HUES64 (cell line): ENCODE measurements around the gene PPT1.

ENCODE experiments used
- H3K27ac ChIP-seq: 2 replicates; pipeline ENCODE4 v1.7.0; 2013; ENCODE audit warnings: low read depth, low read length, inconsistent platforms
- H3K27me3 ChIP-seq: 2 replicates; pipeline ENCODE4 v1.6.1; 2013; ENCODE audit warnings: mild to moderate bottlenecking, low read length; ENCODE audit not compliant: insufficient read depth
- H3K36me3 ChIP-seq: 2 replicates; pipeline ENCODE4 v1.6.1; 2013; ENCODE audit warnings: mild to moderate bottlenecking, low read length; ENCODE audit not compliant: insufficient read depth
- H3K4me1 ChIP-seq: 2 replicates; pipeline ENCODE4 v1.6.1; 2013; ENCODE audit warnings: mild to moderate bottlenecking, low read length, moderate library complexity; ENCODE audit not compliant: insufficient read depth
- H3K4me3 ChIP-seq: 2 replicates; pipeline ENCODE4 v1.5.1; 2013; ENCODE audit warnings: mild to moderate bottlenecking, low read length, moderate library complexity
- H3K9ac ChIP-seq: 2 replicates; pipeline ENCODE4 v1.6.1; 2013; ENCODE audit warnings: mild to moderate bottlenecking, low read depth, low read length
- H3K9me3 ChIP-seq: 2 replicates; pipeline ENCODE4 v1.6.1; 2013; ENCODE audit warnings: low read depth, low read length; ENCODE audit not compliant: insufficient read depth
- WGBS: fragments of 150-250, 120-280 bp; methylation state at CpG from one replicate; pipeline ENCODE4 v1.1.7; 2013; ENCODE audit warnings: missing lambda C conversion rate; 5-methylcytosine and 5-hydroxymethylcytosine counted together

Gene PPT1

DNA sequence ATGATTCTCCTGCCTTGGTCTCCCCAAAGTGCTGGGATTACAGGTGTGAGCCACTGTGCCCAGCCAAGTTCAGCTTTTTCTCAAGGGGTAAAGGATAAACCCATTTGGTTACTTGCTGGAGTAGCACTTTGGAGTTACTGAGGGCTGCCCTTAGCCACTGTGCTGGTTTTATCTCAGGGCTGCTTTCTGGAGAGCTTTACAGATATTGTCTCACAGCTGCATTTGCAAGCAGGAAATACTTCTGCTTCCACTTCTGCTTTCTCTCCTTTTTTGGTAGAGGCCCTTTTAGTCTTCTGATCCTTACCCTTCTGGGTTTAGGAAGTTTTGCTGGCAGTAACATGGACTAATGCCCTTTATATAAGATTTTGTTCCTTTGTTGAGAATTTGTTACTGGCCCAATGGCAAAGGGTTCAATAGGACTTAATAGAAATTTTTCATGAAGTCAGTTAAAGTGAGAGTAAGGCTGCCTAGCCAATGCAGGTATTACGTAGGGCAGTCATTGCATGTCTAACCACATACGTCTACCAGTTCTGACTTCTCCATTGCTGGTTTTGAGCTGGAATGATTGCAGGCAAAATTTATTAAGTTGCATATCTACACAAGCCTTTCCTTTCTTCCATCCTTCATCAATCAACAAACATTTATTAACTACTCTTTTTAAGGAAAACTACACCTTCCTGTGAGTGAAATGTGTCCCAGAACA lies 32.1 kb downstream of the PPT1 start:
- H3K27ac ChIP-seq: no peak overlapping the region
- no peaks in the 10 kb centered on the region for H3K27me3 ChIP-seq
- H3K4me3 ChIP-seq: no peak overlapping the region
- peaks cover 95% of the 10 kb centered on the region for H3K36me3 ChIP-seq
- WGBS: 97% methylated on average over 2 of the region's 2 CpGs
- H3K9me3 ChIP-seq: no peaks in the 10 kb centered on the region
- H3K4me1 ChIP-seq: peaks cover under 1% of the 10 kb centered on the region; the same call in 1 of the 2 replicates
- H3K9ac ChIP-seq: no peak overlapping the region; the same call in 1 of the 2 replicates

DNA sequence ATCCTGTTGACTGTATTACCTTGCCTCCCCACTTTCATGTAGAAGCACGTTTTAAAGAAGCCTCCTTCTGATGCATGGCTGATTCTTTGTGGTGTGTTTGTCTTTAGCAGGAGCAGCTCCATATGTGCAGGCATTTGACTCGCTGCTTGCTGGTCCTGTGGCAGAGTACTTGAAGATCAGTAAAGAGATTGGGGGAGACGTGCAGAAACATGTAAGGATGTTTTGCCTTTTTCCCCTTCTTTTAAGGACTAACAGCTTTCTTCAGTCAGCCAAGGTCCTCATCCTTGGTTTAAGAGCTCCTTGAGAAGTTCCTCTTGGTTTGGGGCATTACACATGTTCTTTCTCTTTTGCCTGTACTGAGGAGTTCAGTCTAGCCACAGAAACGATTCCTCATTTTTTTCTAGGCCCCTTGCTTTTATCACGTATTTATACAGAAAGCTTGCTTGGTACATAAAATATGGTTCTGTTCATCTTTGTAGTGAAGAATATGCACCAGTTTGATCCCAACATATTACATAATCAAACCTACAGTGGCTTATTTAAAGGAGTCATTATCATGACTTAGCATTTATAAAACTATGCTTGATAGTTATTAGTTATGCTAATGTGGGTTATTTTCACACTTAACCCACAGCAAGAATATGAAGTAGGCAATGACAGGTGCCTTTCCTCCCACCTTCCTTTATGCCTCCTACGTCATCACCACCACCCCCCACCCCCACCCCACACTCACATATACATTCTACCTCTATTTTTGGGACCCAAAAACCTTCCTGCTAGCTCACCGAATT lies 36.9 kb downstream of the PPT1 start:
- no peak overlapping the region for H3K9ac ChIP-seq
- peak overlapping the region; percentile 68 for H3K27ac ChIP-seq
- peaks cover 16% of the 10 kb centered on the region for H3K4me1 ChIP-seq
- H3K4me3 ChIP-seq: no peak overlapping the region
- no peaks in the 10 kb centered on the region for H3K9me3 ChIP-seq
- H3K27me3 ChIP-seq: no peaks in the 10 kb centered on the region
- whole genome bisulfite sequencing: 91% methylated on average over 7 of the region's 7 CpGs
- peaks cover 68% of the 10 kb centered on the region for H3K36me3 ChIP-seq

DNA sequence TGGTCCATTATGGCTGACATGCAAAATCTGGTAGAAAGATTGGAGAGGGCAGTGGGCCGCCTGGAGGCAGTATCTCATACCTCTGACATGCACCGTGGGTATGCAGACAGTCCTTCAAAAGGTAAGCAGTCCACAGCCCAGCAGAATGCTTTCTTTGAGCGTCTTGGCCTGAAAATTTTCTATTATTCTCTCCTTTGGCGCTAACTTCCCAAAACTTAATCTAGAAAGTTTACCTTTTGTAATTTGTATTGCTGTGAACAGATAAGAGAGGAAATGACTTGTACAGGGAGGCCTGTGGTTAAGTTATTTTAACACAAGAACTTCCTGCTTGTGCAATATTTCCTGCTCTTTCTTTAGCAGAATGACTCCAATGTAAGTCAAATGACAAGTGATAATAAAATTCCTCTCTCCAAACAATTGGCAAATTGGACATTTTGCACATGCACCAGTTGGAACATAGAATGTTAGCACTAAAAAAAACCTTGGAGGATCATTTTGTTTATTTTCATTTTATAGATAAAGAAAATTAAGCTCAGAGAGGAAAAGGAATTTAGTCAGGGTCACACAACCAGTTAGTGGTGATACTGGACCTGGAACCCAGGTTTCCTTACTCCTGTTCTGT lies 37.6 kb downstream of the PPT1 start:
- Histone ChIP-seq H3K36me3 (peaks cover 61% of the 10 kb centered on the region), H3K9me3 (no peaks in the 10 kb centered on the region), H3K27ac (peak overlapping the region; percentile 68), H3K4me1 (peaks cover 16% of the 10 kb centered on the region), H3K9ac (no peak overlapping the region), H3K4me3 (no peak overlapping the region), H3K27me3 (no peaks in the 10 kb centered on the region)
- 34% methylated on average over 4 of the region's 4 CpGs for WGBS

DNA sequence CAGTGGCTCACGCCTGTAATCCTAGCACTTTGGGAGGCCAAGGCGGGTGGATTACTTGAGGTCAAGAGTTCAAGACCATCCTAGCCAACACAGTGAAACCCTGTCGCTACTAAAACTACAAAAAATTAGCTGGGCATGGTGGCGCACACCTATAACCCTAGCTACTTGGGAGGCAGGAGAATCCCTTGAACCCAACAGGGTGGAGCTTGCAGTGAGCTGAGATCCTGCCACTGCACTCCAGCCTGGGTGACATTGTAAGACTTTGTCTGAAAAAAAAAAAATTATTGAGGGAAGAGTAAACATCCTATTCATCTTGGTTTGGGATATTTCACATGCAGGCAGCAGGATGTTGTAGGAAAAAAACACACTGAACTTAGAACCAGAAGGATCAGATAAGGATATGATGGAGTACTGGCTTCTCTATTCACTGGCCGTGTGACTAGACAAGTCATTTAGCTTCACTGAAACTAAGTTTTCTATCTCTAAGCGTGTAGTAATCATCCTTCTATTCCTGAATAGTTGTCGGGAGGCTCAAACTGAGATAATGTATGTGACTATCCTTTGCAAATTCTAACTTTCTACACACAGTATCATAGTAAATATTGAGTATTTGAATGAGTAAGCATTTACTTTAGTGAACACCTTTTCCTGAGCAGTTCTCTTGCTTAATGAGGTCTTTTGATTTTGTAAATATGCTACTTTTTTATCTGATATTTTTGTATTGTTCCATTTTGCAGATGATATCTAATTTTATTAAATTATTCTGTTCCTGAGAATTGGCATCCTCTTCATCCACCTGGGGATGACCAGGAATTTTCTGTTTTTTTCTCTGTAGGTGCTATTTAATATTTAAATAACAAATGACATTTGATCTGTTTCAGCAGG lies 38.4 kb downstream of the PPT1 start:
- peak overlapping the region; percentile 37; the same call in 1 of the 2 replicates for H3K9ac ChIP-seq
- no peaks in the 10 kb centered on the region for H3K9me3 ChIP-seq
- H3K27me3 ChIP-seq: no peaks in the 10 kb centered on the region
- H3K4me3 ChIP-seq: no peak overlapping the region
- peaks cover 16% of the 10 kb centered on the region for H3K4me1 ChIP-seq
- H3K36me3 ChIP-seq: peaks cover 53% of the 10 kb centered on the region
- WGBS: 78% methylated on average over 6 of the region's 7 CpGs
- H3K27ac ChIP-seq: peak overlapping the region; percentile 63

DNA sequence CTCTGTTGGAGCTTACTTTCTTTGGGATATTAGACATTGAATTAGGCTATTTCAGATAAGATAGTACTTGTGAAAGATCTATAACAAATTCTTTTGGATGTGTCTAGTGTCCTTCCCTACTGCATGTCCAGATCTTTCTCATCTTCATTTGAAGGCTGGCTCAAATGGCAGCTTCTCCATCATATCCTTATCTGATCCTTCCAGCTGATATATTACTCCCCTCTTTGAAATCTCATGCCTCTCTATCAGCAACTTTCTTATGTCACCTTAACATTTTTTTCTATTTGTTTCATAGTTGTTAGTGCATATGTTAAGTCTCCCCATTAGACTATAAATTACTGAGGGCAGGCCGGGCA lies 39.0 kb downstream of the PPT1 start:
- 95% methylated on average over 1 of the region's 1 CpG for WGBS
- Histone ChIP-seq H3K27me3 (no peaks in the 10 kb centered on the region), H3K9me3 (no peaks in the 10 kb centered on the region), H3K4me3 (no peak overlapping the region), H3K4me1 (peaks cover 16% of the 10 kb centered on the region), H3K27ac (no peak overlapping the region), H3K9ac (no peak overlapping the region), H3K36me3 (peaks cover 48% of the 10 kb centered on the region)

DNA sequence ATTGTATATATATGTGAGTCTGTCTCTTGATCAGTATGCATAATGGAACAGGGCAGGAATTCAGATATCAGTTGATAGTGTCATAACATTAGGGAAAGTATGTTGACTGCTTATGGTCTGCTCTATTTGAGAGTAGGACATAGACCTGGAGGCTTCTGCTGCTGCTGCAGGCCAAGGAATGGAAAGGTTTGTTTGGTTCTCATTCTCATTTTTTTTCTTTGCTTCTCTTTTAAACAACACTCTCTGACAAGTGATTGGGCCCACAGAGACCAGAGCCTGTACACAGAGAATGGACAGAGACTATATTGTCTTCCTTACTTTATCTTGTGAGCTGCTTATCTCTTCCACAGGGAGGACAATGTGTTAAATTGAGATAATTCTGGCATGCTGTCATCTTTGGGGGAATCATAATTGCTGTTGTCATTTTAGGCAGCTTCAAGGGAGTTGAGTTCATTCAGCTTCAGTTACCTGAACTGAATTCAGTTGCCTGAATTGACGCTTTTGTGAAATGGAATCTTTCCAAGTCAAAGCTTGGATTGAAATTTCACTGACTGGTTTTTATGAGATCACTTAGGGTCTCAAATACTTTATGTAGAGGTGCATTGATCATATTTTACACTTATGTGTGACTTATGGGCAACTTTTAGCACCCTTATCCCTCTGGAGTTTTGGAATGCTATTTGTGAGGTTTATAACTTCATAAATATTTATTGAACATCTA lies 39.6 kb downstream of the PPT1 start:
- no peaks in the 10 kb centered on the region for H3K9me3 ChIP-seq
- H3K27me3 ChIP-seq: no peaks in the 10 kb centered on the region
- no peak overlapping the region for H3K4me3 ChIP-seq
- H3K4me1 ChIP-seq: peaks cover 16% of the 10 kb centered on the region
- no peak overlapping the region for H3K27ac ChIP-seq
- H3K36me3 ChIP-seq: peaks cover 42% of the 10 kb centered on the region
- no peak overlapping the region for H3K9ac ChIP-seq
- 94% methylated on average over 1 of the region's 1 CpG for WGBS

DNA sequence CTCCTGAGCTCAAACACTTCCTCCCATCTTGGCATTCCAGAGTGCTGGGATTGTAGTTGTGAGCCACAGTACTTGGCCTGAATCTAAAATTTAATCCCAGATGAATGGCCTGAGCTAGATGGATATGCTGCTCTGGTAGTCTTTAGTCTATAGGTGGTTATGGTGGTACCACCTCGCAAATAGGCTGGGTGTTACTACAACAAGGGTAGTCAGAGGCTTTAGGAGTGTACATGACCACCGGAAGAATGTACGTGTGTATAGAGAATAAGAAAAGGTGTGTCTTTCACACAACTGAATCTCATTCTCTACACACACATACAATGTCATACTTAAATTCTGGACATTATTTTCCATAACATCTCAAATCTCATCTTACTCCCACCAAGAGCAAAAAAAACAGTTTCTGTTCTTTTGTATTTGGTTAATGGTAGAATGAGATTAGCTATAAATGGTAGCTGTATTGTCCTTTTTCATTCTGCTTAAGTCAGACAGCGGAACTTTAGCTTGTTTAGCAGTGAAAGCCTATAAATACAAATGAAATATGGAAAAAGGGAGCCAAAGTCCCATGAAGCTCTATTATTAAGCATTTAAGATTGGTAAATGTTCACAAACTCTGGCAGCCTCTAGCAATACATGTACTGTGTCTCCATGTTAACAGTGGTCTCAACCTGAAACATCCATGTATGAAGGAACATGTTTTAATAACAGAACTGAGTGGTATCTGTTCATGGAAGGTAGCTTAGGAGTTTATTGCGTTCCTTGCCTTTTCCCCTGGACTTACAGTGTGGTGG lies 40.3 kb downstream of the PPT1 start:
- H3K36me3 ChIP-seq: peaks cover 35% of the 10 kb centered on the region
- peaks cover 16% of the 10 kb centered on the region for H3K4me1 ChIP-seq
- H3K27ac ChIP-seq: no peak overlapping the region
- H3K4me3 ChIP-seq: no peak overlapping the region
- WGBS: 94% methylated on average over 3 of the region's 5 CpGs
- H3K9me3 ChIP-seq: no peaks in the 10 kb centered on the region
- no peaks in the 10 kb centered on the region for H3K27me3 ChIP-seq
- no peak overlapping the region for H3K9ac ChIP-seq

DNA sequence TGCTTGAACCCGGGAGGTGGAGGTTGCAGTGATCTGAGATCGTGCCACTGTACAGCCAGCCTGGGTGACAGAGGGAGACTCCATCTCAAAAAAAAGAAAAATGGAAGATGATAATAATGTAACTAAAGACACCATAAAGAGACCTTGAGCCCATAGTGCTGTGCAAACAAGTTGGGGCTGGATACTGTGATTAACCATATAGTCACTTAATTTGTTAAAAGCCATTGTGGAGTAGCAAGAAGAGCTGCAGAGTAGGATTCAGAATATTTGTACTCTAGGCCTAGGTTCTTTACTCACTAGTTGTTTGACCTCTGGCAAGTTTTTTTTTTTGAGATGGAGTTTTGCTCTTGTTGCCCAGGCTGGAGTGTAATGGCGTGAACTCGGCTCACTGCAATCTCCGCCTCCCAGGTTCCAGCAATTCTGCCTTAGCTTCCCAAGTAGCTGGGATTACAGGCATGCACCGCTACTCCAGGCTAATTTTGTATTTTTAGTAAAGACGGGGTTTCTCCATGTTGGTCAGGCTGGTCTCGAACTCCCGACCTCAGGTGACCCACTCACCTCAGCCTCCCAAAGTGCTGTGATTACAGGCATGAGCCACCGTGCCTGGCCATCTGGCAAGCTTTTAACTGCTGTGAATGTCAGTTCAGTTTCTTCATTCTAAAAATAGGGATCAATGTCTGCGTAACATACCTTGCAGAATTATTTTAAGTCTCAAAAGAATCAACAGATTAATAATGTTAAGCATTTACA lies 43.7 kb downstream of the PPT1 start:
- no peak overlapping the region for H3K4me3 ChIP-seq
- H3K27ac ChIP-seq: no peak overlapping the region
- WGBS: 90% methylated on average over 11 of the region's 11 CpGs
- no peak overlapping the region for H3K9ac ChIP-seq
- H3K36me3 ChIP-seq: peaks cover 29% of the 10 kb centered on the region
- 0 out of 2 replicates have a peak, but pooled peaks cover 3% of the 10 kb centered on the region for H3K4me1 ChIP-seq
- H3K9me3 ChIP-seq: no peaks in the 10 kb centered on the region
- no peaks in the 10 kb centered on the region for H3K27me3 ChIP-seq

DNA sequence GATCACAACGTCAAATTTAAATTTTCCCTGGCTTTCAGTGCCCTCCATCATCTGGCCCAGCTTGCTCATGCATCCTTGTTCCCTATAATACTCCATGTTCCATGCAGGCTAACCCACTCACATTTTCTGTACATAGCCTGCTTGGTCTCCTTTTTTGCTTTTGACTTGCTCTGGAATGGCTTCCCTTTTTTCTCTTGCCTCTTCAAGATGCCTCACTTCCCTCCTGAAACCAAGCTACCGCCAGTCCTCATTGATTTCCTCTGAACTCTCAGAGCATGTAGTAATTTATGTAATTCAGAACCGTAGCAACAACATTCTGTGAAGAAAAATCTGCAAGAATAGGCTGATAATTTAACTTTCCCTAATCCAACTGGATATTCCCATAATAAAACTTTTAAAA lies 46.2 kb downstream of the PPT1 start:
- Histone ChIP-seq H3K9me3 (no peaks in the 10 kb centered on the region), H3K4me3 (no peak overlapping the region), H3K4me1 (0 out of 2 replicates have a peak, but pooled peaks cover 3% of the 10 kb centered on the region), H3K36me3 (peaks cover 23% of the 10 kb centered on the region), H3K9ac (no peak overlapping the region), H3K27ac (no peak overlapping the region), H3K27me3 (no peaks in the 10 kb centered on the region)
- 93% methylated on average over 3 of the region's 3 CpGs for WGBS
